ENCODE data around the gene GYG2. TPM values are rescaled to one million over a fixed set of nuclear protein-coding genes. Genes with fewer than 3 reads are reported as not detected.
"Not testable (repeated sequence)": the region's sequence is repeated elsewhere in the genome, so short reads cannot be mapped to it uniquely, and the experiment has no call there.

The GYG2 gene
- total RNA-seq, 1 experiment from 2014 or later = 19.0 TPM

- Histone ChIP-seq H3K4me1 (replicated peaks) (peaks cover 6% of the 10 kb centered on the region), H3K9me3 (replicated peaks) (no peaks in the 10 kb centered on the region), H3K27ac (no peak overlapping the region), H3K27me3 (replicated peaks) (no peaks in the 10 kb centered on the region), H3K4me3 (no peak overlapping the region), H3K36me3 (no peaks in the 10 kb centered on the region)
- DNase-seq (ENCODE audit: low read depth in 1 of 2, low spot score in 2 of 2) = no peak
These were observed 27.5 kb upstream of the GYG2 start for GRCh38 chrX:2801223-2801622.

DNA sequence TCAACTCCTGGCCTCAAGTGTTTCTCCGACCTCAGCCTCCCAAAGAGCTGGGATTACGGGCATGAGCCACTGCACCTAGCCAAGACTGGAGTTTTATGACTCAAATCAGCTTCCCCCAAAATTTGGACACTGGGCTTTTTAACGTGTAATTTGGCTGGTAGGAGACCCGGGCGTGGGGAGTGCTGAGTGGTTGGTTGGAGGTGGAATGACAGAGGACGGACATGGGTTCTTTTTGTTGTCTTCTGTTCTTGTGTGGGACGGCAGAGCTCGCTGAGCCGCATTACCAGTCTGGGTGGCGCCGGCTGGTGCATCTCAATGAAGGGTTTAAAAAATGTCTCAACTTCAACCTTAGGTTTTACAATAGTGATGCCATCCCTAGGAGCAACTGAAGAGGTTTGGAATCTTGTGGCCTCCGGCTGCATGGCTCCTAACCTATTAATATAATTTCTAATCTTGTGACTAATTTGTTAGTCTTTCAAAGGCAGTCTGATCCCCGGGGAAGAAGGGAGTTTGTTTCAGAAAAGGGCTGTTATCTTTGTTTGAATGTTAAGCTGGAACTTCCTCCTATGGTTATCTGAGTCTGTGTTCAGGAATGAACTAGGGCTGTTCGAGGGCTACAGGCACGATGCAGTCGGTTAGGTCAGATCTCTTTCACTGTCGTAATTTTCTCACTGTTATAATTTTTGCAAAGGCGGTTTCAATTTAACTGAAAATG is 26.2 kb upstream of the GYG2 start:
- H3K4me1 ChIP-seq (replicated peaks); H3K9me3 ChIP-seq (replicated peaks); H3K4me3 ChIP-seq; H3K27me3 ChIP-seq (replicated peaks); H3K36me3 ChIP-seq: not testable (repeated sequence)
- peak in 1 of 2 experiments; percentile 15 for DNase-seq (ENCODE audit: low read depth in 1 of 2, low spot score in 2 of 2)
- H3K27ac ChIP-seq = peak overlapping the region; percentile 15; the same call in 1 of the 2 replicates

DNA sequence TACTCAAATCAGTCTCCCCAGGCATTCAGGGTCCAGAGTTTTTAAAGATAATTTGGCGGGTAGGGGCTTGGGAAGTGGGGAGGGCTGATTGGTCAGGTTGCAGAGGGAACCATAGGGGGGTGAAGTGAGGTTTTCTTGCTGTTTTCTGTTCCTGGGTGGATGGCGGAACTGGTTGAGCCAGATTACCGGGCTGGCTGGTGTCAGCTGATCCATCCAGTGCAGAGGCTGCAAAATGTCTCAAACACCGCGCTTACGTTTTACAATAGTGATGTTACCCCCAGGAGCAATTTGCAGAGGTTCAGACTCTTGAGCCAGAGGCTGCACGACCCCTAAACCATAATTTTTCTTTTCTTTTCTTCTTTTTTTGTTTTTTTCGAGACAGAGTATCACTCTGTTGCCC is 25.2 kb upstream of the GYG2 start:
- not testable (repeated sequence) for H3K4me3 ChIP-seq; H3K36me3 ChIP-seq; H3K9me3 ChIP-seq (replicated peaks); H3K4me1 ChIP-seq (replicated peaks); DNase-seq (ENCODE audit: low read depth in 1 of 2, low spot score in 2 of 2); H3K27me3 ChIP-seq (replicated peaks); H3K27ac ChIP-seq

DNA sequence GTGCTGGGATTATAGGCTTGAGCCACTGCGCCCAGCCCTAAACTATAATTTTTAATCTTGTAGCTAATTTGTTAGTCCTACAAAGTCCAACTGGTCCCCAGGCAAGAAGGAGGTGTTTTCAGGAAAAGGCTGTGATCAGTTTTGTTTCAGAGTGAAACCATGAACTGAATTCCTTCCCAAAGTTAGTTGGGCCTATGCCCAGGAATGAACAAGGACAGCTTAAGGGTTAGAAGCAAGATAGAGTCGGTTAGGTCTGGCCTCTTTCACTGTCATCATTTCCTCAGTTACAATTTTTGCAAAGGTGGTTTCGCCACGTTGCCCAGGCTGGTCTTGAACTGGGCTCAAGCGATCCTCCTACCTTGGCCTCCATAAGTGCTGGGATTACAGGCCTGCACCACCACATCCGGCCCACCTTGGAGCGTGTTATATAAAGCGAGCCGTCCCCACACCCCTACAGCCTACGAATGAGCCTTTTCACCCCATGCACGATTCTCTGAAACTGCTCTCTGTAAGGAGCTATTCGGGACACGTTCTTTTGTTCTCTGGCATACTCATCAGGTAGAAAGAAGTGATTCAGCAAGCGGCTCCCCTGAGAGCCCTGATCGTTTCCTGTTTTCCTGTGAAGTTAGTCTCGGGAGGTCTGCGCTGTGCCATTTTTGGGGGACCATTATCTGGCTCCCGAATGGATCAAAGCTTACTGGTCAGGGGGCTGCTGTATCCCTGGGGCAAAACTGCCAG is 24.5 kb upstream of the GYG2 start:
- H3K36me3 ChIP-seq; H3K4me3 ChIP-seq; H3K4me1 ChIP-seq (replicated peaks); H3K9me3 ChIP-seq (replicated peaks); DNase-seq (ENCODE audit: low read depth in 1 of 2, low spot score in 2 of 2); H3K27me3 ChIP-seq (replicated peaks): not testable (repeated sequence)
- peak overlapping the region; percentile 69 for H3K27ac ChIP-seq

DNA sequence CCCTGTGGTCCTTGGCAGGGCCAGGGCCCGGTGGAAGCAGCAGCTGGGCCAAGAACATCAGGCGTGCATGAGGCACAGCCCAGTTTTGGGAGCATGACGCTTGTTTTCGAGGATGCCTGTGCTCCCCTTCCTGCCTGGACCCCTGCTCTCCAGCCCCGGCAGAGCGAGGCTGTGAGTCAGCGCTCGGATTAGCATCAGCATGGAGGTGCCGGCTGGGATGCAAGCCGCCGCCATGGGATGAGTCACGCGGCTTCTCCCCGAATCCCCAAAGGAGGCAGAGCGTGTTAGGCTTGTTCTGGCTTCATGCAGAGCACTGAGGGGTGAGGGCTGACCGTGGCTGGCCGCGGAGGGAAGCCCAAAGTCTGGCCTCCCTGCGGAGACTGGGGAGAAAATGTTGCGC is 23.9 kb upstream of the GYG2 start:
- peak; percentile 41 to 70 for DNase-seq (ENCODE audit: low read depth in 1 of 2, low spot score in 2 of 2)
- peak overlapping the region; percentile 69 for H3K27ac ChIP-seq
- not testable (repeated sequence) for H3K9me3 ChIP-seq (replicated peaks); H3K4me3 ChIP-seq; H3K36me3 ChIP-seq; H3K4me1 ChIP-seq (replicated peaks); H3K27me3 ChIP-seq (replicated peaks)

- Histone ChIP-seq H3K27ac (peak overlapping the region; percentile 54; the same call in 1 of the 2 replicates), H3K27me3 (replicated peaks) (no peaks in the 10 kb centered on the region), H3K9me3 (replicated peaks) (no peaks in the 10 kb centered on the region), H3K4me3 (no peak overlapping the region), H3K4me1 (replicated peaks) (peaks cover 12% of the 10 kb centered on the region), H3K36me3 (no peaks in the 10 kb centered on the region)
- DNase-seq (ENCODE audit: low read depth in 1 of 2, low spot score in 2 of 2) = no peak
These were observed 17.5 kb upstream of the GYG2 start for GRCh38 chrX:2811271-2811670.

DNA sequence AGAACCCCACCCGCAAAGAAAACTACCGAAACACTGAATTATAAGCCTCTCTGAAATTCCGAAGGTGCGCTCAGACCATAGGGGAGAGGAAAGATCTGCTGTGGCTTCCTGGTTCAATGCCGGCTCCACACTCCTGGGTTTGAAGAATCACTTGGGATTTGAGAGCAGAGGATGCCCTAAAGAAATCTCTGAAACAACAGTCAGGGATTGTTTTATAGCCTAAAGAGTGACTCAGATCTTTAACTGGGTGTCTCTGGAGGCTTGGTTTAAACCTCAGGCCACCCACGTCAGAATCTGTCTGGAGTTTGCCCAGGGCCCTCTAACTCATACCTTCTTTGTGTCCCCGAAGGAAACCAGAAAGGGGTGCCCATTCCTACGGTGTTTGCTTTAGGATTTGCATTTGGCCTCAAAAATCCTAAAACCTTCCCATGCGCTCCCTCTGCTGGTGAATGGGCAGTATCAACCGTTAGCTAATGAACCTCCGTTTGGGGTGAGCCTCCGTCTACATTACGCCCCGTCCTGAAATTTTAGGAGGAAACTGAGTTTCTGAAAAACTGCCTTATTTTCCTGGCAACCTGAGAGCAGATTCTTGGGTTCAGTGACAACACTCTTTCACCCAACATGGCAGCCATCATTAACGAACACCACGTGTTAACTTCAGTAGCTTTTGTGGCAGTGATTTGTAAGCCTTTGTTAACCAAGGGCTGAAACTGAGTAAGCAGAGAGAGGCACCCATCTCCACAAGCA is 16.4 kb upstream of the GYG2 start:
- peak; percentile 52 to 59 for DNase-seq (ENCODE audit: low read depth in 1 of 2, low spot score in 2 of 2)
- peak overlapping the region; percentile 54 for H3K27ac ChIP-seq
- H3K27me3 ChIP-seq (replicated peaks); H3K9me3 ChIP-seq (replicated peaks); H3K4me3 ChIP-seq; H3K36me3 ChIP-seq: not testable (repeated sequence)
- peaks cover 12% of the 10 kb centered on the region for H3K4me1 ChIP-seq (replicated peaks)

GRCh38 chrX:2817036-2817435 is 11.7 kb upstream of the GYG2 start:
- Histone ChIP-seq H3K9me3 (replicated peaks) (no peaks in the 10 kb centered on the region), H3K27me3 (replicated peaks) (no peaks in the 10 kb centered on the region), H3K4me3 (no peak overlapping the region), H3K4me1 (replicated peaks) (peaks cover 8% of the 10 kb centered on the region), H3K27ac (no peak overlapping the region), H3K36me3 (no peaks in the 10 kb centered on the region)
- DNase-seq (ENCODE audit: low read depth in 1 of 2, low spot score in 2 of 2) = no peak

- Histone ChIP-seq H3K4me1 (replicated peaks) (0 out of 2 replicates have a peak, but pooled peaks cover 3% of the 10 kb centered on the region), H3K27me3 (replicated peaks) (no peaks in the 10 kb centered on the region), H3K4me3 (no peak overlapping the region), H3K27ac (no peak overlapping the region), H3K9me3 (replicated peaks) (no peaks in the 10 kb centered on the region), H3K36me3 (no peaks in the 10 kb centered on the region)
- no peak for DNase-seq (ENCODE audit: low read depth in 1 of 2, low spot score in 2 of 2)
These were observed 9.2 kb upstream of the GYG2 start for GRCh38 chrX:2819345-2820135.

- Histone ChIP-seq H3K4me3 (no peak overlapping the region), H3K9me3 (replicated peaks) (no peaks in the 10 kb centered on the region), H3K27me3 (replicated peaks) (no peaks in the 10 kb centered on the region), H3K27ac (no peak overlapping the region), H3K4me1 (replicated peaks) (0 out of 2 replicates have a peak, but pooled peaks cover 3% of the 10 kb centered on the region), H3K36me3 (no peaks in the 10 kb centered on the region)
- DNase-seq (ENCODE audit: low read depth in 1 of 2, low spot score in 2 of 2) = no peak
These were observed 8.5 kb upstream of the GYG2 start for GRCh38 chrX:2820136-2820771.

DNA sequence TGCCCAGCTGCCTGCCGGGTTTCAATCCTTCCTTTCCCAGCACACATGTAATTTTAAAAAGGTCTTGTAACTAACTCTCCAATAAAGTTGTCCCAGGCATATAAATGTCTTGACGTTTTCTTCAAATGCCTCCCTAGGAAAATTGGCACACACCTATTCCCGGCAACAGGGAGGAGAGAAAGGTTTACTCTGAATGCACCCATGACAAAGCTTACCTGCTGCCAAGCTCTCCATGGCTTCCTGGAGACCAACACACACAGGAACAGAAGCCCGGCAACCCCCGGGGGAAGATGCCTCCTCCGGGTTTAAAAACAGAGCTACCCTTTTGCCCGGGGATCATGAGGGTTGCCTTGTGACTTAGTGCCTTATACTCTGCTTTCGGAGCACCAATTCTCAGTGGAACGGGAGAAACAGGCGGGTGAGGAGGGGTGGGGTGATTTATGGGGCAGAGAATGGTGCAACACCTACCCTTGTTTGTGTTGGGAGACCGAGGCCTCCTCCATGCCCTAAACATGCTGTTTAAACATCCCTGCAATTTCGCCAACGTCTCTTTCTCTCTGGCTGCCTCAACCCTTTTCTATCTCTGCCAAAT is 4.8 kb upstream of the GYG2 start:
- Histone ChIP-seq H3K9me3 (replicated peaks) (no peaks in the 10 kb centered on the region), H3K36me3 (no peaks in the 10 kb centered on the region), H3K27ac (no peak overlapping the region), H3K4me1 (replicated peaks) (0 out of 2 replicates have a peak, but pooled peaks cover 3% of the 10 kb centered on the region), H3K4me3 (no peak overlapping the region), H3K27me3 (replicated peaks) (no peaks in the 10 kb centered on the region)
- DNase-seq (ENCODE audit: low read depth in 1 of 2, low spot score in 2 of 2) = no peak

- Histone ChIP-seq H3K4me1 (replicated peaks) (0 out of 2 replicates have a peak, but pooled peaks cover 1% of the 10 kb centered on the region), H3K9me3 (replicated peaks) (no peaks in the 10 kb centered on the region), H3K27me3 (replicated peaks) (no peaks in the 10 kb centered on the region), H3K36me3 (no peaks in the 10 kb centered on the region), H3K27ac (no peak overlapping the region), H3K4me3 (no peak overlapping the region)
- no peak for DNase-seq (ENCODE audit: low read depth in 1 of 2, low spot score in 2 of 2)
These were observed 3.8 kb upstream of the GYG2 start for GRCh38 chrX:2824886-2825285.

DNA sequence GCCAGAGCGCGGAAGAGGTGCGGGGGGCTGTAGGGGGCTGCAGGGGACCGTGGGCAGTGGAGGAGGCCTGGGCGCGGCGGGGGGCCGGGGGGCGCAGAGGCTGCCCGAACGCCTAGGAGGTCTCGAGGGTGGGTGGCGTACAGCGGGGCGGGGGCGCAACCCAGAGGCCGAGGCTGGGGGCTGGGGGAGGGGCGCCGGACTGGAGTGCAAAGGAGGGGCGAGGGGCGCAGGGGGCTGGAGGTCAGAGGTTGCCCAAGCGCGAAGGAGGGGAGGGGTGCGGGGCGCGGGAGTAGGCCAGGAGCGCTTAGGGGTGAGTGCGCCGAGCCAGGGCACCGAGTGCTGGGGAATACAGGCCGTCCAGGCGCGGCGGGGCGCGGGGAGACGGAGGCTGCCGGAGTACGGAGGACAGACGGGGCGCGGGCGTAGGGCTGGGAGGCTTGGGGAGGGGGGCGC is 255 bp downstream of the GYG2 start:
- H3K4me1 ChIP-seq (replicated peaks) = no peaks in the 10 kb centered on the region
- no peaks in the 10 kb centered on the region for H3K9me3 ChIP-seq (replicated peaks)
- H3K4me3 ChIP-seq = peak overlapping the region; percentile 41
- H3K27ac ChIP-seq = no peak overlapping the region
- no peaks in the 10 kb centered on the region for H3K36me3 ChIP-seq
- DNase-seq (ENCODE audit: low read depth in 1 of 2, low spot score in 2 of 2) = no peak
- H3K27me3 ChIP-seq (replicated peaks) = no peaks in the 10 kb centered on the region

Measured in SJSA1 (cell line).